HFF-Myc (cell line): Measurements from ENCODE around the gene SEMA3F.

Experiments
- DNase-seq: peaks from one replicate; pipeline ENCODE4 v3.0.0-alpha.2; 2011; ENCODE audit warnings: low read depth; ENCODE audit errors: extremely low read depth
- H3K4me3 ChIP-seq: replicated peaks from 2 replicates; pipeline ENCODE4 v1.5.1; 2011; ENCODE audit warnings: low read depth, mild to moderate bottlenecking, control low read depth, low read length
- CTCF ChIP-seq: IDR thresholded peaks from 2 replicates; pipeline ENCODE4 v1.5.1; 2012; ENCODE audit warnings: mild to moderate bottlenecking, low read depth, low read length, control low read depth; ENCODE audit errors: missing control alignments

Gene SEMA3F

GRCh38 chr3:50238549-50239026, 83.5 kb downstream of the SEMA3F start:
- H3K4me3 ChIP-seq, result peak overlapping the region; percentile 86
- DNase-seq, result no peak
- no peak for TF ChIP-seq CTCF
